Mesenchymal stem cell (in vitro differentiated cells and primary cell): ENCODE measurements around the gene PRKCA.

Experiments
- DNase-seq: peaks from one replicate; pipeline ENCODE4 v3.0.0-alpha.2; 2013
- H2AFZ ChIP-seq: one replicate; pipeline ENCODE4 v1.6.1; 2013; ENCODE audit warnings: low read depth, mild to moderate bottlenecking, control low read depth, inconsistent platforms, low read length, moderate library complexity
- H2AK5ac ChIP-seq: 2 replicates; pipeline ENCODE4 v1.6.1; 2013; ENCODE audit warnings: low read length, moderate library complexity, mild to moderate bottlenecking, inconsistent platforms; ENCODE audit not compliant: severe bottlenecking
- H2BK120ac ChIP-seq: one replicate; pipeline ENCODE4 v1.6.1; 2013; ENCODE audit warnings: low read depth, mild to moderate bottlenecking, inconsistent platforms, low read length, moderate library complexity
- H2BK12ac ChIP-seq, 2 experiments: one replicate each; pipeline ENCODE4 v1.6.1; 2013; ENCODE audit warnings: inconsistent platforms in 2 of 2, low read length in 2 of 2, mild to moderate bottlenecking in 2 of 2, moderate library complexity in 2 of 2, control low read depth in 1 of 2
- H2BK15ac ChIP-seq: one replicate; pipeline ENCODE4 v1.6.1; 2013; ENCODE audit warnings: mild to moderate bottlenecking, low read depth, inconsistent platforms; ENCODE audit not compliant: poor library complexity, severe bottlenecking
- H2BK5ac ChIP-seq: 2 replicates; pipeline ENCODE4 v1.6.1; 2013; ENCODE audit warnings: low read depth, mild to moderate bottlenecking, low read length, control low read depth, inconsistent platforms; ENCODE audit not compliant: poor library complexity, severe bottlenecking
- H3K14ac ChIP-seq, 2 experiments: one replicate each; pipeline ENCODE4 v1.6.1; 2013; ENCODE audit warnings: inconsistent platforms in 2 of 2, low read length in 2 of 2, control low read depth in 1 of 2, mild to moderate bottlenecking in 1 of 2, moderate library complexity in 1 of 2
- H3K18ac ChIP-seq, 2 experiments: one replicate each; pipeline ENCODE4 v1.6.1; 2013; ENCODE audit warnings: inconsistent platforms in 2 of 2, low read length in 2 of 2, control low read depth in 1 of 2, low read depth in 1 of 2, mild to moderate bottlenecking in 1 of 2
- H3K23ac ChIP-seq, 2 experiments: one replicate each; pipeline ENCODE4 v1.6.1; 2013; ENCODE audit warnings: inconsistent platforms in 2 of 2, low read length in 2 of 2, mild to moderate bottlenecking in 2 of 2, moderate library complexity in 2 of 2, control low read depth in 1 of 2
- H3K27ac ChIP-seq: 2 replicates; pipeline ENCODE4 v1.5.1; 2013; ENCODE audit warnings: mild to moderate bottlenecking, moderate library complexity, low read length, control low read depth, inconsistent platforms; ENCODE audit not compliant: poor library complexity, severe bottlenecking
- H3K27me3 ChIP-seq, 2 experiments: 2 replicates each; pipeline versions ENCODE4 v1.6.1 to v1.7.0; 2013; ENCODE audit warnings: low read length in 2 of 2, mild to moderate bottlenecking in 2 of 2, moderate library complexity in 2 of 2, control low read depth in 1 of 2, inconsistent platforms in 1 of 2; ENCODE audit not compliant: control insufficient read depth in 1 of 2, insufficient read depth in 1 of 2
- H3K36me3 ChIP-seq, 2 experiments: 2 replicates each; pipeline versions ENCODE4 v1.6.1 to v1.7.0; 2013; ENCODE audit warnings: low read length in 2 of 2, control low read depth in 1 of 2, inconsistent platforms in 1 of 2, low read depth in 1 of 2, mild to moderate bottlenecking in 1 of 2; ENCODE audit not compliant: insufficient read depth in 2 of 2, control insufficient read depth in 1 of 2
- H3K4ac ChIP-seq, 2 experiments: one replicate each; pipeline ENCODE4 v1.6.1; 2013; ENCODE audit warnings: inconsistent platforms in 2 of 2, low read length in 2 of 2, mild to moderate bottlenecking in 2 of 2, moderate library complexity in 2 of 2, control low read depth in 1 of 2, low read depth in 1 of 2
- H3K4me1 ChIP-seq: 2 replicates; pipeline ENCODE4 v1.6.1; 2013; ENCODE audit warnings: low read depth, low read length, control low read depth; ENCODE audit not compliant: control insufficient read depth, insufficient read depth
- H3K4me2 ChIP-seq: 2 replicates; pipeline ENCODE4 v1.6.1; 2013; ENCODE audit warnings: low read length, mild to moderate bottlenecking, inconsistent platforms; ENCODE audit not compliant: poor library complexity, severe bottlenecking
- H3K4me3 ChIP-seq, 2 experiments: 2 replicates each; pipeline versions ENCODE4 v1.5.1 to v1.7.0; 2013; ENCODE audit warnings: low read length in 2 of 2, mild to moderate bottlenecking in 2 of 2, control low read depth in 1 of 2, low read depth in 1 of 2; ENCODE audit not compliant: insufficient read depth in 1 of 2
- H3K79me1 ChIP-seq: replicated peaks from 2 replicates; pipeline ENCODE4 v1.6.1; 2013; ENCODE audit warnings: mild to moderate bottlenecking, control low read depth, low read length, inconsistent platforms; ENCODE audit not compliant: poor library complexity, severe bottlenecking
- H3K9ac ChIP-seq: 2 replicates; pipeline ENCODE4 v1.7.0; 2013; ENCODE audit warnings: mild to moderate bottlenecking, low read length, moderate library complexity
- H3K9me3 ChIP-seq: 2 replicates; pipeline ENCODE4 v1.7.0; 2013; ENCODE audit warnings: mild to moderate bottlenecking, low read length; ENCODE audit not compliant: control insufficient read depth
- H4K8ac ChIP-seq: one replicate; pipeline ENCODE4 v1.6.1; 2013; ENCODE audit warnings: inconsistent platforms, mild to moderate bottlenecking, low read length, moderate library complexity
- H4K91ac ChIP-seq: one replicate; pipeline ENCODE4 v1.6.1; 2013; ENCODE audit warnings: mild to moderate bottlenecking, low read length, inconsistent platforms
- WGBS: methylation state at CpG from one replicate; pipeline ENCODE4 v1.1.7; 2013; ENCODE audit warnings: mixed read lengths; 5-methylcytosine and 5-hydroxymethylcytosine counted together

Gene PRKCA

DNA sequence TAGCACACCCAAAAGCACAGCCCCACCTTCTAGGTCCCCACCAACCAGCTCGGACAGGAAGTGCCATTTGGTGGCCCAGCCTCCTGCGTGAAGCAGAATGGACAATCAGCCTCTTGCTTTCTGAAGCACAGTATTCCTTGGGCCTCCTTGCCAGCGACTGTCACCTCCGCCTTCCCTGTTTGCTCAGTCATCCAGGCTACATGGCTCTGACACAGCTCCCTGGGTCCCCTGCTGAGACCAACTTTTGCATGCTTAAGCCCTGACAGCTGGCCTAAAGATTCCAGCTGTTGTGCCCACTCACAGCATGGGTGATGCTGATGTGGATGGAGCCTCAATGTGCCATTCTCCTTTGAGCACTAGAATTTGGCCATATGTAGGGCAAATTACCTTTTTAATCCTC is 528.0 kb downstream of the PRKCA start:
- Histone ChIP-seq H3K14ac (no peak overlapping the region), H3K4me3 (no peak overlapping the region), H2AK5ac (no peak overlapping the region), H2BK120ac (no peak overlapping the region), H3K27me3 (peaks cover 58 to 77% of the 10 kb centered on the region in 2 experiments), H3K4me2 (no peak overlapping the region), H3K9ac (no peak overlapping the region), H2BK15ac (no peak overlapping the region), H2AFZ (no peak overlapping the region), H3K23ac (no peak overlapping the region), H3K9me3 (no peaks in the 10 kb centered on the region), H3K4ac (no peak overlapping the region), H3K18ac (no peak overlapping the region), H4K91ac (no peak overlapping the region), H3K27ac (no peak overlapping the region), H3K79me1 (no peaks in the 10 kb centered on the region), H4K8ac (no peak overlapping the region), H3K4me1 (peaks cover 10% of the 10 kb centered on the region), H3K36me3 (no peaks in the 10 kb centered on the region), H2BK5ac (no peak overlapping the region), H2BK12ac (no peak overlapping the region)
- DNase-seq = no peak
- 27% methylated on average over 4 of the region's 4 CpGs for WGBS

- Histone ChIP-seq H4K8ac (no peak overlapping the region), H3K18ac (no peak overlapping the region), H3K4me2 (no peak overlapping the region), H3K14ac (no peak overlapping the region), H4K91ac (no peak overlapping the region), H3K4me3 (no peak overlapping the region), H3K4ac (no peak overlapping the region), H3K9me3 (no peaks in the 10 kb centered on the region), H2BK5ac (no peak overlapping the region), H2BK120ac (no peak overlapping the region), H3K36me3 (no peaks in the 10 kb centered on the region), H2BK15ac (no peak overlapping the region), H3K27ac (no peak overlapping the region), H3K79me1 (no peaks in the 10 kb centered on the region), H2AK5ac (no peak overlapping the region), H3K4me1 (peaks cover 10% of the 10 kb centered on the region), H3K23ac (no peak overlapping the region), H3K27me3 (peaks cover 65 to 83% of the 10 kb centered on the region in 2 experiments), H2BK12ac (no peak overlapping the region), H2AFZ (no peak overlapping the region), H3K9ac (no peak overlapping the region)
- 84% methylated on average over 14 of the region's 14 CpGs for WGBS
- DNase-seq = no peak
Measured at GRCh38 chr17:66831383-66832210, 529.2 kb downstream of the PRKCA start.

DNA sequence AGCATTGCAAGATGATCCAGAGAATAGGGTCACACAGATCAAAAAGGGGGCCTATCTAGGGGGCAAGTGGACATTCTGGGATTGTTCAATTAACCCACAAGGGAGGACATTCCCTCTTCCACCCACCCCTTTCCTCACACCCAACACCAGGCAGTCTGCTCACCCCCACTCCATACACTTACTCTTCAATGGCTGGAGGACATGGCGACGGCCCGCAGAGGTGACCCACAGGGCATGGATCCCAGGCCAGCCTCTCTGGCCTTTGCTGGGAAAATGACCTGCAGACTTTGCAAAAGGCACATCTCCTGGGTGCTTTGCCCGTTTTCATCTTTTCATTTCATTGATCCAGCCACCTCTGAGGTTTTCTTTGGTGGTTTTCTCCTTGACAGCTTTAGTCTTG is 530.8 kb downstream of the PRKCA start:
- H3K27ac ChIP-seq = no peak overlapping the region
- H3K4me1 ChIP-seq = peaks cover 10% of the 10 kb centered on the region
- no peak overlapping the region for H2BK12ac ChIP-seq
- no peak overlapping the region for H4K91ac ChIP-seq
- no peak overlapping the region for H3K14ac ChIP-seq
- no peak overlapping the region for H3K23ac ChIP-seq
- H3K4me2 ChIP-seq = no peak overlapping the region
- no peak for DNase-seq
- no peaks in the 10 kb centered on the region for H3K36me3 ChIP-seq
- H4K8ac ChIP-seq = no peak overlapping the region
- no peak overlapping the region for H2BK120ac ChIP-seq
- no peaks in the 10 kb centered on the region for H3K9me3 ChIP-seq
- no peak overlapping the region for H3K4ac ChIP-seq
- H2BK5ac ChIP-seq = no peak overlapping the region
- no peak overlapping the region for H3K4me3 ChIP-seq
- H3K79me1 ChIP-seq = no peaks in the 10 kb centered on the region
- no peak overlapping the region for H2AFZ ChIP-seq
- peaks cover 77 to 90% of the 10 kb centered on the region in 2 experiments for H3K27me3 ChIP-seq
- no peak overlapping the region for H2BK15ac ChIP-seq
- no peak overlapping the region for H3K9ac ChIP-seq
- no peak overlapping the region for H2AK5ac ChIP-seq
- no peak overlapping the region for H3K18ac ChIP-seq
- WGBS = 85% methylated on average over 3 of the region's 4 CpGs

- H2BK15ac ChIP-seq = no peak overlapping the region
- no peak overlapping the region for H2AFZ ChIP-seq
- no peaks in the 10 kb centered on the region for H3K36me3 ChIP-seq
- no peaks in the 10 kb centered on the region for H3K79me1 ChIP-seq
- no peak overlapping the region for H4K91ac ChIP-seq
- H3K4me2 ChIP-seq = no peak overlapping the region
- H3K9ac ChIP-seq = no peak overlapping the region
- no peak overlapping the region for H2AK5ac ChIP-seq
- H4K8ac ChIP-seq = no peak overlapping the region
- no peak overlapping the region for H2BK120ac ChIP-seq
- 86% methylated on average over 2 of the region's 7 CpGs for WGBS
- H3K18ac ChIP-seq = no peak overlapping the region
- no peak for DNase-seq
- H3K4me1 ChIP-seq = peaks cover 7% of the 10 kb centered on the region
- no peak overlapping the region for H3K4me3 ChIP-seq
- H3K14ac ChIP-seq = no peak overlapping the region
- no peak overlapping the region for H3K23ac ChIP-seq
- no peak overlapping the region for H2BK5ac ChIP-seq
- H3K4ac ChIP-seq = no peak overlapping the region
- no peaks in the 10 kb centered on the region for H3K9me3 ChIP-seq
- peaks cover 80 to 87% of the 10 kb centered on the region in 2 experiments for H3K27me3 ChIP-seq
- no peak overlapping the region for H3K27ac ChIP-seq
- H2BK12ac ChIP-seq = no peak overlapping the region
Measured at GRCh38 chr17:66834426-66834918, 532.1 kb downstream of the PRKCA start.
